HepG2 (cell line): Measurements from ENCODE around the gene MTIF2. TPM values are rescaled to one million over a fixed set of nuclear protein-coding genes. Genes with fewer than 3 reads are reported as not detected.

Experiments used
- ATAD3A ChIP-seq: sonication (generic); formaldehyde crosslinking; IDR thresholded peaks from 2 replicates; pipeline ENCODE4 v1.4.0; 2020; ENCODE audit warnings: missing genetic modification reagents
- CHD4 ChIP-seq: fragments of 200-600 bp; sonication (generic); IDR thresholded peaks from 2 replicates; pipeline ENCODE4 v1.7.0; 2017; ENCODE audit warnings: mild to moderate bottlenecking, low read length, borderline replicate concordance
- FOXK2 ChIP-seq: fragments of 450-650 bp; IDR thresholded peaks from 2 replicates; pipeline ENCODE4 v1.6.1; 2016
- JDP2 ChIP-seq: sonication (generic); formaldehyde crosslinking; IDR thresholded peaks from 2 replicates; pipeline ENCODE4 v1.8.1; 2022; ENCODE audit warnings: missing genetic modification reagents, borderline replicate concordance
- TAF1 ChIP-seq: sonication (generic); formaldehyde crosslinking; IDR thresholded peaks from 2 replicates; pipeline ENCODE4 v1.4.0; 2020; ENCODE audit warnings: missing genetic modification reagents
- ZFP90 ChIP-seq: sonication (generic); formaldehyde crosslinking; IDR thresholded peaks from 2 replicates; pipeline ENCODE4 v1.8.0; 2022; ENCODE audit warnings: missing genetic modification reagents, mild to moderate bottlenecking, inconsistent platforms, borderline replicate concordance
- ZFY ChIP-seq: sonication (generic); formaldehyde crosslinking; IDR thresholded peaks from 2 replicates; pipeline ENCODE4 v1.4.0; 2020; ENCODE audit warnings: missing genetic modification reagents
- ZKSCAN8 ChIP-seq: IDR thresholded peaks from 2 replicates; pipeline ENCODE4 v1.6.1; 2016; ENCODE audit warnings: borderline replicate concordance, missing genetic modification reagents, missing compliant biosample characterization
- ZNF460 ChIP-seq: sonication (generic); formaldehyde crosslinking; IDR thresholded peaks from 2 replicates; pipeline ENCODE4 v1.5.1; 2020; ENCODE audit warnings: missing genetic modification reagents, mild to moderate bottlenecking, borderline replicate concordance
- ZNF510 ChIP-seq: sonication (generic); formaldehyde crosslinking; IDR thresholded peaks from 2 replicates; pipeline ENCODE4 v1.4.0; 2020; ENCODE audit warnings: low read depth, mild to moderate bottlenecking, missing genetic modification reagents
- ZNF75D ChIP-seq: sonication (generic); formaldehyde crosslinking; IDR thresholded peaks from 2 replicates; pipeline ENCODE4 v1.8.1; 2023; ENCODE audit warnings: missing genetic modification reagents, mild to moderate bottlenecking, borderline replicate concordance
- polyA plus RNA-seq, 8 experiments: library from polyadenylated mRNA; depleted of rRNA in 3 of 8; stranded (reverse) in 7 of 8; unstranded in 1 of 8; fragments of >200 nt; fragmentation: Illumina TruSeq in 4 of 8; extraction: Trizol in 4 of 8; gene quantifications; 2 replicates each; pipeline versions ENCODE4 v1.2.1 to v1.2.3, GENCODE V29; 2011 to 2016; ENCODE audit warnings: low read depth in 4 of 8, missing spikeins in 1 of 8, mixed read lengths in 1 of 8; ENCODE audit not compliant: insufficient read depth in 1 of 8
- total RNA-seq, 5 experiments: library from RNA; depleted of rRNA; stranded (reverse); fragments of >200 nt; fragmentation: Illumina TruSeq; extraction: Trizol; gene quantifications; 2 replicates each; pipeline ENCODE4 v1.2.3, GENCODE V29; 2016; ENCODE audit warnings: low read depth in 1 of 5
- TF ChIP-seq, protein P1 (sequence below): sonication (generic); formaldehyde crosslinking; IDR thresholded peaks from 2 replicates; pipeline ENCODE4 v1.4.0; 2020; ENCODE audit warnings: missing genetic modification reagents

Gene MTIF2
- total and polyA plus RNA-seq, 2 of the 13 experiments (the other 11 are each of a cell fraction or from before 2014, with no cell fraction given) = 32.1 to 92.1 TPM

- TF ChIP-seq CHD4 (no peak), ZNF460 (CRISPR knock-in tag) (no peak), JDP2 (no peak), FOXK2 (no peak), ZNF510 (CRISPR knock-in tag) (no peak), ZKSCAN8 (CRISPR knock-in tag) (no peak), ZNF75D (no peak), ATAD3A (no peak), ZFY (no peak), TAF1 (CRISPR knock-in tag) (no peak), ZFP90 (CRISPR knock-in tag) (no peak)
- TF ChIP-seq, protein P1, sequence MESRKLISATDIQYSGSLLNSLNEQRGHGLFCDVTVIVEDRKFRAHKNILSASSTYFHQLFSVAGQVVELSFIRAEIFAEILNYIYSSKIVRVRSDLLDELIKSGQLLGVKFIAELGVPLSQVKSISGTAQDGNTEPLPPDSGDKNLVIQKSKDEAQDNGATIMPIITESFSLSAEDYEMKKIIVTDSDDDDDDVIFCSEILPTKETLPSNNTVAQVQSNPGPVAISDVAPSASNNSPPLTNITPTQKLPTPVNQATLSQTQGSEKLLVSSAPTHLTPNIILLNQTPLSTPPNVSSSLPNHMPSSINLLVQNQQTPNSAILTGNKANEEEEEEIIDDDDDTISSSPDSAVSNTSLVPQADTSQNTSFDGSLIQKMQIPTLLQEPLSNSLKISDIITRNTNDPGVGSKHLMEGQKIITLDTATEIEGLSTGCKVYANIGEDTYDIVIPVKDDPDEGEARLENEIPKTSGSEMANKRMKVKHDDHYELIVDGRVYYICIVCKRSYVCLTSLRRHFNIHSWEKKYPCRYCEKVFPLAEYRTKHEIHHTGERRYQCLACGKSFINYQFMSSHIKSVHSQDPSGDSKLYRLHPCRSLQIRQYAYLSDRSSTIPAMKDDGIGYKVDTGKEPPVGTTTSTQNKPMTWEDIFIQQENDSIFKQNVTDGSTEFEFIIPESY (CRISPR knock-in tag) = peak; percentile 68; the same call in 1 of the 2 replicates
Observed at GRCh38 chr2:55283083-55283482, 14.1 kb upstream of the MTIF2 start (continued).
